D721Med (cell line): ENCODE results near the gene NEK7.

ENCODE experiments used
- DNase-seq: peaks from one replicate; pipeline ENCODE4 v3.0.0; 2011; ENCODE audit warnings: low spot score; ENCODE audit not compliant: insufficient read length
- FAIRE-seq: peaks from 2 replicates; lab custom pipeline; 2011; peaks lifted over from hg19 to GRCh38; lab: Jason Lieb, UNC
- CTCF ChIP-seq: IDR thresholded peaks from 2 replicates; pipeline ENCODE4 v1.5.1; 2012; ENCODE audit warnings: mild to moderate bottlenecking, control low read depth; ENCODE audit not compliant: insufficient read depth; ENCODE audit errors: missing control alignments

Gene NEK7

DNA sequence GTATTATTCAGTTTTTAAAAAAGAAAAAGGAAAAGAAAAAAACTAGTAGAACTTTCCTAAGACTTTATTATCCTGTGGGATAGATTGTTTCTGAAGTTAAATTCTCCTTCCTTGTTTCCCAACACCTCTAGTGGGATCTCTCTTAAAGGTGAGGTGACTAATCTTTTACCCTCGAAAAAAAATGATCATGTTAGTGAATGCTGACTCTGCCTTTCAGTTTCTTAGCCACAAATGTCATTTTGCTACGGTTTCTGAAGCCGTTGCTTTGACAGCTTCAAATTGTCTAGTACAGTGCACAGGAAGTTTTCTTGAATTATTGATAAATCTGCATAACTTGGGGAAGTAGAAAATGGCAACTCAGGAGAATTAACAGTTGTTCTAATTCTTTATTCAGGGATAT is 13.0 kb upstream of the NEK7 start:
- DNase-seq = no peak
- no peak for FAIRE-seq
- no peak for TF ChIP-seq CTCF

- TF ChIP-seq CTCF = no peak
Observed at GRCh38 chr1:198147216-198147615, 9.6 kb upstream of the NEK7 start.

GRCh38 chr1:198150369-198150768 is 6.4 kb upstream of the NEK7 start:
- TF ChIP-seq CTCF = no peak
- DNase-seq = no peak
- peak; percentile 92 for FAIRE-seq

More at GRCh38 chr1:198147216-198147615, 9.6 kb upstream of the NEK7 start:
- FAIRE-seq (no peak), DNase-seq (no peak)

- peak; percentile 86 for FAIRE-seq
- no peak for TF ChIP-seq CTCF
Observed at GRCh38 chr1:198151688-198152087, 5.1 kb upstream of the NEK7 start.

DNA sequence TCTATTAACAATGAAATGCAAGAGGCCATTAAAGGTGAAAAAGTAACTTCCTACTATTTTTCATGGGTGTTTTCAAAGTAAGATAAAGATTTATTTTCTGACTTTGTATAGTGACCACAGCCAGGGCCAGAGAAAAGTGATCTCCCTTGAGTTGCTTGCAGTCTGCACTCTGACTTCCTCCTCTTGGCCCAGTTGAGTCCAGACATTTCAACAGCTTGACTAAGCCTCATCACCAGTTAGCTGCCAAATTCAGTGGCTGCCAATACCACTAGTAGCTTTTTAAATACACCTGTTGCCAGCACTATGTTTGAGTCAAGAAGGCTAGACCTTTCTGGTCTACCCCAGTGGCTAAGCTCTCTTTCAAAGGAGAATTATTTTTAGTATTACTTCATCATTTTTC is 3.7 kb upstream of the NEK7 start:
- no peak for TF ChIP-seq CTCF
- no peak for FAIRE-seq
- no peak for DNase-seq

More at GRCh38 chr1:198151688-198152087, 5.1 kb upstream of the NEK7 start:
- no peak for DNase-seq

- FAIRE-seq = no peak
- no peak for DNase-seq
- no peak for TF ChIP-seq CTCF
Observed at GRCh38 chr1:198153804-198154203, 3.0 kb upstream of the NEK7 start.

DNA sequence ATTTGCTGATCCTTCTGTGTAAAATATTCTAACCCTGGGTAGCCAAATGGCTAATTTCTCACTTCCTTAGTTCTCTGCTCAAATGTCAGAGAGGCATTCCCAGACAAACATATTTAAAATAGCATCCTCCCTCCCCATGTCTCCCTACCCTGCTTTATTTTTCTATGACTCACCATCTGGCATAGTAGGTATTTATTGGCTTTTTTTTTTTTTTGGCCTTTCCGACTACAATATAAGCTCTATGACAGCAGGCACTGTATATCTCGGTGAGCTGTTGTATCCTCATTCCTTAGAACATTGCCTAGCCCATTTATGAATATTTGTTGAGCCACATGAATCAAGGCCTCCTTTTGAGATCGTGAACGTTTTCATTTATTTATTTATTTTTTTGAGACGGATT is 1.5 kb upstream of the NEK7 start:
- no peak for TF ChIP-seq CTCF
- no peak for FAIRE-seq
- no peak for DNase-seq
